Thymus (tissue), 11 donors: Measurements from ENCODE around the gene STX11. TPM values are rescaled to one million over a fixed set of nuclear protein-coding genes. Genes with fewer than 3 reads are reported as not detected.

Source experiments
- DNase-seq, 9 donors: peaks; one replicate each; pipeline ENCODE4 v3.0.0-alpha.2; 2013; ENCODE audit warnings: low spot score in 9 of 9, low read depth in 6 of 9, missing footprints in 1 of 9
- H3K27ac ChIP-seq, 2 donors: one replicate each; pipeline ENCODE4 v1.5.1; 2013; ENCODE audit warnings: control low read depth in 1 of 2, low read depth in 1 of 2, low read length in 1 of 2, mild to moderate bottlenecking in 1 of 2, moderate library complexity in 1 of 2
- H3K27me3 ChIP-seq, 2 donors: one replicate each; pipeline ENCODE4 v1.5.1; 2013; ENCODE audit warnings: low read length in 1 of 2; ENCODE audit not compliant: control insufficient read depth in 2 of 2, insufficient read depth in 1 of 2
- H3K36me3 ChIP-seq, 2 donors: one replicate each; pipeline ENCODE4 v1.5.1; 2013; ENCODE audit warnings: low read length in 1 of 2, mild to moderate bottlenecking in 1 of 2, moderate library complexity in 1 of 2; ENCODE audit not compliant: control insufficient read depth in 2 of 2, insufficient read depth in 2 of 2
- H3K4me1 ChIP-seq, 2 donors: one replicate each; pipeline ENCODE4 v1.5.1; 2013; ENCODE audit warnings: low read length in 2 of 2; ENCODE audit not compliant: control insufficient read depth in 2 of 2, insufficient read depth in 2 of 2
- H3K4me3 ChIP-seq, 2 donors: one replicate each; pipeline ENCODE4 v1.5.1; 2013; ENCODE audit warnings: low read length in 2 of 2, control low read depth in 1 of 2, mild to moderate bottlenecking in 1 of 2
- H3K9me3 ChIP-seq, 2 donors: one replicate each; pipeline ENCODE4 v1.5.1; 2013; ENCODE audit warnings: low read length in 1 of 2, mild to moderate bottlenecking in 1 of 2; ENCODE audit not compliant: control insufficient read depth in 2 of 2, insufficient read depth in 1 of 2
- WGBS: extraction: QIAGEN DNeasy Blood & Tissue Kit; methylation state at CpG from one replicate; pipeline ENCODE4 v1.1.7; 2013; 5-methylcytosine and 5-hydroxymethylcytosine counted together
- polyA plus RNA-seq: library from polyadenylated mRNA; stranded (reverse); fragments of 200-250 nt; gene quantifications from one replicate; pipeline ENCODE4 v1.2.3, GENCODE V29; 2013
- total RNA-seq: library from RNA; stranded (reverse); fragments of 120-200 nt; gene quantifications from one replicate; pipeline ENCODE4 v1.2.4, GENCODE V29; 2013
- donor health status: healthy.

STX11 gene
- total and polyA plus RNA-seq, 2 donors: 3.2 to 9.6 TPM

- no peaks in the 10 kb centered on the region for H3K4me1 ChIP-seq
- H3K27ac ChIP-seq: no peak overlapping the region
- 77% methylated on average over 3 of the region's 3 CpGs for WGBS
- no peak overlapping the region for H3K4me3 ChIP-seq
- DNase-seq: no peak
- H3K9me3 ChIP-seq: no peaks in the 10 kb centered on the region
- H3K27me3 ChIP-seq: no peaks in the 10 kb centered on the region
- no peaks in the 10 kb centered on the region for H3K36me3 ChIP-seq
These were observed 7.8 kb downstream of the STX11 start for GRCh38 chr6:144158133-144158532.

GRCh38 chr6:144159223-144159622, 8.9 kb downstream of the STX11 start:
- no peak for DNase-seq
- WGBS: 95% methylated on average over 5 of the region's 5 CpGs

GRCh38 chr6:144159742-144160141, 9.4 kb downstream of the STX11 start:
- Histone ChIP-seq H3K4me1 (no peaks in the 10 kb centered on the region), H3K27me3 (no peaks in the 10 kb centered on the region), H3K4me3 (no peak overlapping the region), H3K27ac (no peak overlapping the region), H3K36me3 (no peaks in the 10 kb centered on the region), H3K9me3 (no peaks in the 10 kb centered on the region)
- no peak for DNase-seq
- 98% methylated on average over 4 of the region's 4 CpGs for WGBS

More at GRCh38 chr6:144159223-144159622, 8.9 kb downstream of the STX11 start:
- H3K36me3 ChIP-seq: no peaks in the 10 kb centered on the region
- H3K27me3 ChIP-seq: no peaks in the 10 kb centered on the region
- H3K4me1 ChIP-seq: no peaks in the 10 kb centered on the region
- H3K4me3 ChIP-seq: no peak overlapping the region
- H3K9me3 ChIP-seq: no peaks in the 10 kb centered on the region
- H3K27ac ChIP-seq: no peak overlapping the region

- H3K4me1 ChIP-seq: no peaks in the 10 kb centered on the region
- H3K9me3 ChIP-seq: no peaks in the 10 kb centered on the region
- no peak overlapping the region for H3K27ac ChIP-seq
- DNase-seq: no peak
- no peaks in the 10 kb centered on the region for H3K36me3 ChIP-seq
- H3K27me3 ChIP-seq: no peaks in the 10 kb centered on the region
- 75% methylated on average over 2 of the region's 2 CpGs for WGBS
- no peak overlapping the region for H3K4me3 ChIP-seq
These were observed 10.2 kb downstream of the STX11 start for GRCh38 chr6:144160431-144161005.

GRCh38 chr6:144161975-144162374, 11.7 kb downstream of the STX11 start:
- 85% methylated on average over 5 of the region's 5 CpGs for WGBS
- no peak for DNase-seq
- no peaks in the 10 kb centered on the region for H3K27me3 ChIP-seq
- H3K4me3 ChIP-seq: no peak overlapping the region
- H3K9me3 ChIP-seq: no peaks in the 10 kb centered on the region
- H3K36me3 ChIP-seq: no peaks in the 10 kb centered on the region
- no peaks in the 10 kb centered on the region for H3K4me1 ChIP-seq
- H3K27ac ChIP-seq: no peak overlapping the region

GRCh38 chr6:144162977-144163376, 12.7 kb downstream of the STX11 start:
- no peak for DNase-seq
- 83% methylated on average over 7 of the region's 7 CpGs for WGBS

GRCh38 chr6:144165784-144166183, 15.5 kb downstream of the STX11 start:
- no peak overlapping the region for H3K27ac ChIP-seq
- H3K4me1 ChIP-seq: no peaks in the 10 kb centered on the region
- WGBS: 98% methylated on average over 5 of the region's 5 CpGs

More at GRCh38 chr6:144162977-144163376, 12.7 kb downstream of the STX11 start:
- H3K27ac ChIP-seq: no peak overlapping the region
- H3K4me1 ChIP-seq: no peaks in the 10 kb centered on the region
- no peak overlapping the region for H3K4me3 ChIP-seq
- H3K27me3 ChIP-seq: no peaks in the 10 kb centered on the region
- H3K36me3 ChIP-seq: no peaks in the 10 kb centered on the region
- H3K9me3 ChIP-seq: no peaks in the 10 kb centered on the region

GRCh38 chr6:144170044-144170443, 19.7 kb downstream of the STX11 start:
- WGBS: over 99% methylated on average over 2 of the region's 2 CpGs
- H3K27me3 ChIP-seq: no peaks in the 10 kb centered on the region
- DNase-seq: no peak
- H3K27ac ChIP-seq: no peak overlapping the region
- no peaks in the 10 kb centered on the region for H3K4me1 ChIP-seq
- no peak overlapping the region for H3K4me3 ChIP-seq
- no peaks in the 10 kb centered on the region for H3K9me3 ChIP-seq
- H3K36me3 ChIP-seq: no peaks in the 10 kb centered on the region

More at GRCh38 chr6:144165784-144166183, 15.5 kb downstream of the STX11 start:
- DNase-seq: no peak
- Histone ChIP-seq H3K9me3 (no peaks in the 10 kb centered on the region), H3K27me3 (no peaks in the 10 kb centered on the region), H3K4me3 (no peak overlapping the region), H3K36me3 (no peaks in the 10 kb centered on the region)

GRCh38 chr6:144171406-144171805, 21.1 kb downstream of the STX11 start:
- Histone ChIP-seq H3K27me3 (no peaks in the 10 kb centered on the region), H3K9me3 (no peaks in the 10 kb centered on the region), H3K27ac (no peak overlapping the region), H3K36me3 (no peaks in the 10 kb centered on the region), H3K4me1 (no peaks in the 10 kb centered on the region), H3K4me3 (no peak overlapping the region)
- WGBS: 97% methylated on average over 3 of the region's 3 CpGs
- no peak for DNase-seq
